HG03521 (cell line): ENCODE results near the gene RFXANK.
A peak's percentile ranks its signal among the peaks of the same experiment; 100 is the strongest.
"Not testable (repeated sequence)": the region's sequence is repeated elsewhere in the genome, so short reads cannot be mapped to it uniquely, and the experiment has no call there.

ENCODE experiments used
- ATAC-seq: cut with Tn5 transposase; IDR thresholded peaks from one replicate; pipeline ENCODE4 v1.9.1; 2021; ENCODE audit warnings: mild to moderate bottlenecking, moderate library complexity; ENCODE audit not compliant: unreplicated experiment

The RFXANK gene

DNA sequence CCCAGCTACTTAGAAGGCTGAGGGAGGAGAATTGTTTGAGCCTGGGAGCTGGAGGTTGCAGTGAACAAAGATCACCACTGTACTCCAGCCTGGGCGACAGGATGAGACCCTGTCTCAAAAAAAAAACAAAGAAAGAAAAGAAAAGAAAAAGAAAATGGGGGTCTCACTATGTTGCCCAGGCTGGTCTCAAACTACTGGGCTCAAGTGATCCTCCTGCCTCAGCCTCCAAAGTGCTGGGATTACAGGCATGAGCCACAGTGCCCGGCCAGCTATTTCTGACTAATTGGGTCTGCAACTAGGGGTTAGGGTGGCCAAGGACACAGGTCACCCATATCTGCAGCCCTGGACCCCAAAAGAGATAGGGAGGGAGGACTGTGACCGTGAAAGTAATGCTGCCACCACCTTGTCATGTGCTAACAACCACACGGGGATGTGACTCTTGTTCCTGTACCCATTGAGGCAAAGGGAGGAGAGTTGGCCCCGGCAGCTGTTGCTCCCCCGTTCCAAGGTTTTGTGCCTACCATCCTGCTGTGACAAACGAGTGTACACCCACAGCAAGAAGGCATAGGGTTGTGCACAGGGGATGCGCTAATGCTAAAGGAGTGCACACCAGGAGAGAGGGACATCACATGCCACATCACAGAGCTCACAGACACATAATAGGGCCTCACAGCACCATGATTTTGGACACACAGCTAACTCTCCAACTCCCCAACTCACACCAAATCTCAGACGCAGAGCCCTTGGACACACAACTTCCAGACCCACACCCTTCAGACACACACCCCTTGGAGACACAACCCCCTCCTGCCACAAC lies 22.6 kb upstream of the RFXANK start:
- ATAC-seq = no peak

DNA sequence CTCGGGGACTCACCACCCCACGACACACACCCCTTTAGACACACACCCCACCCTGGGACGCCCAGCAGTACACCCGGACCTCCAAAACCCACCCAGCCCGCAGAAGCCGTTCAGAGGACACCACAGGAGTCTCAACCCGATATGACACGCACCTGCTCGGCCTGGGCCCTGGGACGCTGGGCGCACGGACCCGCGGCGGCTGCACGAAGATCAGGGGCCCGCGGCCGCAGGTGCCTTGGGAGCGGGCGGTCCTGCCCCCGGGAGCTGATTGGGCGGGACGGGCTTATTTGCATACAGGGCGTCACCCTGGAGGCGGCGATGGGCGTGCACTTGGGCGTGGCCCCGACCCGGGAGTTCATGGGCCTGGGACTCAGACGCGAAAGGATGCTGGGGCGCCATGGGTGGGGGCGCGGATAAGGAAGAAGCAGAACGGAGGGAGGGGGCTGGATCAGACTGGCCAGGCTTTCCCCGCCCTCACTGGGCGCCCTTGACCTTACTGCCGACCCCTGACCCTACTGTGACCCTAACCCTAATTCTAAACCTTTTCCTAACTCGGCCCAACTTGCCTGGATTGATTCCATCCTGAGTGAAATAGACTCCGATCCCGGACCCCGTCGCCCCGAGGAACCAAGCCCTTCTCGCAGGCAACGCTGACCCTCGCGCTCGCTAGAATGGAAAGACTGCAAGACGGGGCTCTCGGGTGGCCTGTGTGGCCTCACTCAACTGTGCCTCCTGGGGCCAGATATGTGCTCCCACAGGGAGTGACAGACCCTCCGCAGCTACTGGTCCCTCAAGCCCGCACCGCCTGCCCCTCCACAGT lies 21.8 kb upstream of the RFXANK start, which contains the start of gene MEF2B:
Gene MEF2B (minus strand): TSS at position 211 of the 820 bp plus-strand sequence. CDS start 19,528 bp downstream, outside the sequence.
- ATAC-seq = peak; percentile 85

DNA sequence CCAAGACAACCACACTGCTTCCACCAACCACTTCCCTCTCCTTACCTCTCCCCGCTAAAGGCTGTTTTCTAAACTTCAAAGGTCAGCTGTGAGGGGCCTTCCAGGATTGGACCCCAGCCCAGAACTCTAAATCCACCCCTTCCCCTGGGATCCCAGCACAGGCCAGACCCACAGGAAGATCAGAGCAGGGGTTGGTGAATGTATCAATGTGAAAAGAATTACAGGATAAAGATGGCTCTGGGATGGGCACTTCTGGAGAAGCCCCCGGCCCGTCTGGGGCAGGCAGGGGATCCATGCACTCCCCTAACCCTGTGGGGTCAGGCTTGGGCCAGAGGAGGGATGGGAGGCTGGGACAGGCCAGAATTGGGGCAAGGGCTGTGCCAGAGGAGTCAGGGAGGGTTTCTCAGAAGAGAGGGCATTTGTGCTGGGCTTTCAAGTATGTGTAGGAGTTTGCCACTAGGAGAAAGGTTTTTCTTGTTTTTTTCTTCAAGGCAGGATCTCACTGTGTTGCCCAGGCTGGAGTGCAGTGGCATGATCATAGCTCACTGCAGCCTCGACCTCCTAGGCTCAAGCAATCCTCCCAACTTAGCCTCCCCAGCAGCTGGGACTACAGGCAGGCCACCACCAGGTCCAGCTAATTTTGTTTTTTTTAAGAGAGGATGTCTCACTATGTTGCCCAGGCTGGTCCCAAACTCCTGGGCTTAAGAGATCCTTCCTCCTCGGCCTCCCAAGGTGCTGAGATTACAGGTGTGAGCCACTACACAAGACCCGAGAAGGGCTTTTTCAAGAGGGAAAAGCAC lies 21.0 kb upstream of the RFXANK start:
- ATAC-seq = no peak

DNA sequence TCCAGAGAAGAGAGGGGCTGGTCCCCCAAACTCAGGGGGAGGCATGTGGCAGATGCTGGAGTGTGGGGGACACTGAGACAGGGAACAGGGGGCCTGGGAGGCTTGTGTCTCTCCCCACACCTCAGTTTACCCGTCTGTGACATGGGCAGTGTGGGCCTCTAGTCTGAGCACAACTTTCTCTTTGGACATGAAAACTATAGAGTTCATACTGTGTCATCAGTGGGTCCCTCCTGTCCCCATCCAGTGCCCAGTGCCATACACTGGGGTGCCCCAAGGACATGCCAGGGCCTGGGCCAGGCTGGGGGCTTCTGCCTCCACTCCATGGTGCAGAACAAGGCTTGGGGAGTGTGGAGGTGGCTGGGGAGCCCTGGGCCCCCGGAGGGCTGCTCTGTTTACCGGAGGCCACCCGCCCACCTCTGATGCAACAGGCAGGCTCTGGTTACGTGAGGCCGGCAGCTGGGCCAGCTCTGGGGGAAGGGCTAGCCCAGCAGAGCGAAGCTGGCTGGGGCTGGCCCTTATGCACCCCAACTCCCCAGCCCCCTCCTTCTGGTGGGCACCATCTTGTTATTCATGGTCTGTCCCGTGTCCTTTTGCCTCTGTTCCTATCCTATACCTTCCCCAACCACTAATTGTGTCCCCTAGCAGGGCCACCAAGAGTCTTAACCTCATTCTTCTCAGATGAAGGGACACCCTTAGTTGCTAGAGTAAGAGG lies 20.1 kb upstream of the RFXANK start:
- ATAC-seq = no peak

DNA sequence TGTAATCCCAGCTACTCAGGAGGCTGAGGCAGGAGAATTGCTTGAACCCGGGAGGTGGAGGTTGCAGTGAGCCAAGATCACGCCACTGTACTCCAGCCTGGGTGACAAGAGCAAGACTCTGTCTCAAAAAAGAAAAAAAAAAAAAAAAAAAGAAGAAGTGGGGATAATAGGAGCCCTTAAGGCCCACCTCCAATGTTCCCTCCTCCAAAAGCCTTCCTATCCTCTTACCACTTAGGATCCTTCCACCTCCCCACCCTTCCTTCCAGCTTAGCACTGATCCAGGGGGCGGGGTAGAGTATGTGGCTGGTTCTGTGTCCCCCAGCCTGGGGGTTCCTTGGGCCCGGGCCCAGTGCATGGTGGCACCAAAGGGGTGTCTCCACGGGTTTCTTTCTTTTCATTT lies 18.8 kb upstream of the RFXANK start:
- not testable (repeated sequence) for ATAC-seq

DNA sequence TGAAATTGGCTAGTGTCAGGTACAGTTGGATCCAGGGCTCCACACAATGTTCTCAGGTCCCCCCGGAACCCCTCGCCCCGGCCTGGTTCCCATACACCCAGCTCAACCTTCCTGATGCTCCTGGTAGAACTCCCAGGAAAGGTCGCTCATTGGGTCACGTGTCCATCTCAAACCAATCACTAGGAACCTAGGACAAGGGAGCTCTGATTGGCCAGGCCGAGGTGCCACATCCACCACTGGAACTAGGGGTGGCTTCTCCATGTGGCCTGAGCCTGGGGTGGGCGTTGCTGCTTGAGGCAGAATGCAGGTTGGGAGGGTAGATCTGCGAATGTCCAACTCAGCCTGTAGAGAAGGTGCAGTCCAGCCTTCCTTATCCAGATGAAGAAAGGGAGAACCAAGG lies 15.1 kb upstream of the RFXANK start:
- no peak for ATAC-seq

DNA sequence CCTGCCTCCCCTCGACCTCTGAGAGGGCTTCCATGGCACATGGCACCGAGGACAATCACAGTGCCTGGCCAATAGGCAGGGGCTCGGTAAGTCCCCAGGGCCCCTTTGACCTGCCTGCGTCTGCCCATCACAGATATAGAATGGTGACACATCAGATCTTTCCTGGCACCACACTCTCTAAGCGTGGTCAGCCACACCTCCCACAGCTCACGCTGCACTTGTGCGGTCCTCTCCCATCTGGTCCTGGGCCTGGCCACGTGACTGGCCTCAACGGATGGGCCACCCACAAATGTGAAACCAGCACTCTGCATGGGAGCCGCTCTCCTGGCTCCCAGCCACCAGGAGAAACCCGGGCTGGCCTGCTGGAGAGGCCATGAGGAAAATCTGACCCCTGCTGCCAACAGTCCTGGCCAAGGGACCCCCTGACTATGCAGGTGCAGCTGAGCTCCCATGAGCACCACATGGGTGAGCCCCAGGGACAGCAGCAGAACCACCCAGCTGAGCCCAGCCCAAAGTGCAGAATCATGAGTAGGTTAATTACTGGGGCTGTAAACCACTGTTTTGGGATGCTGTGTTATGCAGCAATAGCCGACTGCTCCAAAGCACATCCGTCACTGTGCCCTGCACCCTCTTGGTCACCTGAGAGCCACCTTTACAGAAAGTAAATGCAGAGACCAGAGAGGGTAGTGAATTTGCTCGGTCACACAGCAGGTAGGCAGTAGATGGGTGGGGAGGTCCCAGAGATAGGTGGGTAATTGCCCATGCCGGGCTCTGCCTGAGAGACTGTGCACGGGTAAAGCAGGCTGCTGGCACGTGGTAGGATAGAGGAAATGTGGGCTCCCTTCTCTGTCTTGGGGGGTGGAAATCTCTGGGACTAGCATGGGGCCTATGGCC lies 12.3 kb upstream of the RFXANK start:
- no peak for ATAC-seq

DNA sequence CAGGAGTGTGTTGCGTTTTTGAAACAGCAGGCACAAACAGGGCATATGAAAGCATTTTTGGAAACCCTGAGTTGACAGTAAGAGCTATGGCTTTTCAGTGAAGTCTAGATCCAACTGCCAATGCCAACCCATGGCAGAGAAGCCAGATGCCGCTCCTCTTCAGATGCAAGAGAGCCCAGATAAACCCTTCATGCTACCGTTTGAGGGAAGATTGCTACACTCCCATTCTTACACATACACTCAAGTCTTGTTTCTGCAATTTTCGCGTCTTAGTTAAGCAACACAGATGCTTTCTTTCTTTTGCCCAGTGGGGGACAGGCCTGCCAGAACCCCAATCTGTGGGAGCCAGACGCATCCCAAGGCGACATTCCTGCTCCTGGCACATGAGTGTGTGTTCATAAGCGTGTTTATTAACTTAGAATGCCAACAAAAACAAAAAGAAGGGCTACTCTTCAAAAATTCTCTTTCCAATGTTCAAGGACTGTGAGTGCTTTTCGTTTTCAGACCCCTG lies 10.5 kb upstream of the RFXANK start:
- ATAC-seq = no peak

DNA sequence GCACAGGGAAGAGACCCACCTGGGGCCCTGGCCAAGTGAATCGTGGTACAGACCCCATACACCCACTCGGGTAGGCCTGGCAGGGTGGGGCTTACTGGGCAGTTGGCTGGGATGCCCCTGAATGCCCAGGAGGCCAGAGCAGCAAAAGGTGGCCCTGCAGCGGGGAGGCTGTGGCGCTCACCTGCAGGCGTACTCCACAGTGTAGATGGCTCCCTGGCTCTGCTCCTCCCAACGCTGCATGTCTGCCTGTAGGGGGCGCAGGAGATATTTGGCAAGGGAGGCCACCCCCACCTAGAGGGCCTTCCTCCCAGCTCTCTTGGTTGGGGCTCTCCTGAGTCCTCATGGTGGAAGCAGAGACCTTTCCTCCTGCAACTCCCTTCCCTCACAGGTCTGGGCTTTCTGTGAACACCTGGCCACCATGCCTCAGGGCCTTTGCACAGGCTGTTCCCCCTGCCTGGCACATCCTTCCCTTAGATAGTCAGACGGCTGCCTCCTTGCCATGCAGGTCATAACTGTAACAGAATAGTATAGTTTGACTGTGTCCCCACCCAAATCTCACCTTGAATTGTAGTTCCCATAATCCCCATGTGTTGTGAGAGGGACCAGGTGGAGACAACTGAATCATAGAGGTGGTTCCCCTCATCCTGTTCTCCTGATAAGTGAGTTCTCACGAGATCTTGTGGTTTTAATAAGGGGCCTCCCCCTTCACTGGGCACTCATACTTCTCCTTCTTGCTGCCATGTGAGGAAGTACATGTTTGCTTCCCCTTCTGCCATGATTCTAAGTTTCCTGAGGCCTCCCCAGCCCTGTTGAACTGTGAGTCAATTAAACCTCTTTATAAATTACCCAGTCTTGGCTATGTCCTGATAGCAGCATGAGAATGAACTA lies 6.0 kb upstream of the RFXANK start:
- no peak for ATAC-seq

DNA sequence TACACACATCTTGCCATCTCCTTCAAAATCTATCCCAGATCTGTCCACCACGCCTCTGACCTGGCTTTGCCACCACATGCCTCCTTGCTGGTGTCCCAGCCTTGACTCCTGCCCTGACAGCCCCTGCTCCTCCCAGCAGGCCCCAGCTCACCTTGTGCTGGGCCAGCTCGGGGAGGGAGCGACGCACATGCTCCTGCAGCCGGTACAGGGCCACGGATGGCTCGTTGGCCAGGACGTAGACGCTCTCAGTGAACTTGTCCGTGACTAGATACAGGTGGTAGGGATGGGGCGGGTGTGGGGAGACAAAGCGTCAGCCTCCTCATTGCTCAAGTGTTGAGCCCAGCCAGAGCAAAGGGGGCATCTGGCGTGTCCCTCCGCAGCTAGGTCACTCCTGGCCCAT lies 5.3 kb upstream of the RFXANK start:
- ATAC-seq = no peak

DNA sequence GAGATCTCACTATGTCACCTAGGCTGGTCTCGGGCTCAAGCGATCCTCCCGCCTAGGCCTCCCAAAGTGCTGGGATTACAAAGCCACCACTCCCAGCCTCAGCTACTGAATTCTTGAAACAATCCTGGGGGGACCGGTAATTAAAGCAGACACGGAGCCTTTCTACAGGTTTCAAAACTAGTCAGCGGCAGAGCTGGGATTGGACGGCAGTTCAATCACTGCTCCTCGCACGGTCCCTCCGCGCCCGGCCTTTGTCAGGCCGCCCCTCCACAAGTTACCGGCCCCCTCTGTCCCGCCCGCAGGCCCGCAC lies 335 bp upstream of the RFXANK start:
- no peak for ATAC-seq

DNA sequence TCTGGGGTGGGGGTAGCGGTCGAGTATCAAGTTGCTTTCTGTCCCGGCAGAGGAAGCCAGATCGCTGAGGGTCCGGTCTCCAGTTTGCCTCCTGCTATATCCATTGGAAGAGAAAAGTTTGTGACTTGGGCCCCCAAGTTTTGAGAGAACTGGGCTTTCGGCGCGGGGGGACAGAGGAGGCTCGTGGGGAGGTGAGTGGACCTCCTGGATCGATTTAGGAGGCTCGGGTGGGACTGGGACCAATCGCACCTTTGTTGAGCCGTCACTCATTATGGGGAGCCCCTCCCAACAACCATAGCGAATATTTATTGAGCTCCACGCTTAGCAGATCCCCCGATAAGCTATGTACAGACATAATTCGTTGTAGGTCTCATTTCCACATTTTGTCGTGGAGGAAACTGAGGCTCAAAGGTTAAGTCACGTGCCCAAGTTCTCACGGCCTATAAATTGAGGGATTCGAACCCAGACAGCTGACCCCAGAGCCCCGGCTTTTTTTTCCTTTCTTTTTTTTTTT lies 909 bp downstream of the RFXANK start:
- no peak for ATAC-seq

DNA sequence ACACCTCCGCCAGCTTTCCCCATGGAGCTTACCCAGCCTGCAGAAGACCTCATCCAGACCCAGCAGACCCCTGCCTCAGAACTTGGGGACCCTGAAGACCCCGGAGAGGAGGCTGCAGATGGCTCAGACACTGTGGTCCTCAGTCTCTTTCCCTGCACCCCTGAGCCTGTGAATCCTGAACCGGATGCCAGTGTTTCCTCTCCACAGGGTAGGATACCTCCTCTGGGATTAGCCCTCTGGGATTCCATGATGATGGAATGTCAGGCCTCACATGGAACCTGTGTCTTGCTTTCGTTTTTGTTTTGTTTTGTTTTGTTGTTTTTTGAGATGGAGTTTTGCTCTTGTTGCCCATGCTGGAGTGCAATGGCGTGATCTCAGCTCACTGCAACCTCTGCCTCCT lies 1.9 kb downstream of the RFXANK start:
- ATAC-seq = no peak

DNA sequence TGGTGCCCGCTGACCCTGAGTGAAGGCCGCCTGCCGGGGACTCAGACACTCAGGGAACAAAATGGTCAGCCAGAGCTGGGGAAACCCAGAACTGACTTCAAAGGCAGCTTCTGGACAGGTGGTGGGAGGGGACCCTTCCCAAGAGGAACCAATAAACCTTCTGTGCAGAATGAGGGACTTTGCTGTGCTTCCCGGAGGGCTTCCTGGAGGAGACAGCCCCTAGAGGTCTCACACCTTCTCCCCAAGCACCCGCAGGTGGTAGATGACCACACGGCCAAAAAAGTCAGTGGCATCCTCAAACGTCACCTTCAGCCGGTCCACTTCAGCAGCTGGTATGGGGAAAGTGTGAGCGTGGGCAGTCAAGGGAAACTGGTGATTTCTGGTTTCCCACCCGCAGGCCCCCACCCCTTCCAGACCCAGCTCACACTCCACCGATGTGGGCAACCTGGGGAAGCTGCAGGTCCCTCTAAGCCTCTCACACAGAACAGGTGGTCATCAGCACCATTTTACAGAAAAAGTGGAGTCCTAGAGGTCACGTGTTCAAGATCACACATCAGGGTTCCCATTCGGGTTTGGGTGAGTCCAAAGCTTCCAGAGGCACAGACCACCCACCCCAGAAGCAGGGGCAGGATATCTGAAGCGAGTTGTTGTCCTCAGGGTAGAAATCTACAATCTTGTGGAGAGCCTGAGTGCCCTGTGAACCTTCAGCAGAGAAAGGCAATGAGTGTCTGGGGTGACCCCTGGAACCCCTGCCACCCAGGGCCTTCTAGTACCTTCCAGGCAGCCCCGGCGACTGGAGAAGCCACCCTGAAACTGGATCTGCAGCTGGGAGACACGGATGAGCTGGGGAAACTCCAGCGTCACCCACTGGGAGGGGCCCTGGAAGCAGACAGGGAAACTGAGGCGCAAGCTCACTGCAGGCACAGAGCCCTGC lies 9.9 kb downstream of the RFXANK start:
- ATAC-seq = no peak

DNA sequence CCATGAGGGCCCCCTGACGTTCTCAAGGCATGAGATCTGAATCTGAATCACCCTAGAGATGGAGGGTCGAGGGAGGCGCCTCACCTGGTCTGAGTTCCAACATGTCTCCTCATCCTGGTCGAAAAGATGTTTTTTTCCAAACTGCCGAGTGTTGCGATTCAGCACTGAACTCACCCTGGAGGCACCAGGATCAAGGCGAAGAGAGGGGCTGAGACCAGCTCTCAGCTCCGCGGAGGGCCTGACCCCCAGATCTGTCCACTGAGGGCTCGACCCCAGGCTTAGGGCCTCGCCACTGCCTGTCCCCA lies 10.6 kb downstream of the RFXANK start:
- ATAC-seq = peak; percentile 13

DNA sequence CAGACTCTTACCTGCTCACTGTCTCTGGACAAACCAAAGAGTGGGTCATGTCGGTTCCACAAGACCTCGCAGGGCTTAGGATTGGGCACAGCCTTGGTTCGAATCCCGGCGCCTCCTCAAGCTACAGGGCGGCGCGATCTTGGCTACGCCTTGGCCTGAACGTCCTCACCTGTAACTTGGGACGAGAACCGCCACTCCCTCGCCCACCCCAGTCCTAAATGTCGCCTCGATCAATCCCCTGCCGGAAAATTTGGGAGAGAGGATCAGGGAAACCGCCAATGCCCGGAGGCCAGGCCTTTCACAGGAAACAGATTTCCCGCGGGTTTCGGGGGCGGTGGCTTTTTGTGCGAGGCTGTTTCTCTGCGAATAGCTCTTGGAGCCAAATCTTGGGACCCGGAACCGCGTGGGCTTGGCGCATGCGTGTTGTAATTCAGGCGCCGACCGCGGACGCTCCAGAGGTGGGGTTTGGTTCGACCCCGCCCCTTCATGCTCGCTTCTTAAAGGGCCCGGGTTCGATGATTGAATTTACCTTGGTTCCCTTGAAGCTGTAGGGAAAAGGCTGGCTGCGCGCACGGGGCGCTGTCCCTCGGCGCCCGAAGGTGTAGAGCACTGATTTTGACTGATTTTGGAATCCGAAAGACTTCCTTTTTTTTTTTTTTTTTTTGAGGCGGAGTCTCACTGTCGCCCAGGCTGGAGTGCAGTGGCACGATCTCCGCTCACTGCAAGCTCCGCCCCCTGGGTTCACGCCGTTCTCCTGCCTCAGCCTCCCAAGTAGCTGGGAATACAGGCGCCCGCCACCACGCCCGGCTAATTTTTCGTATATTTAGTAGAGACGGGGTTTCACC lies 11.2 kb downstream of the RFXANK start, which contains the start of gene NR2C2AP:
Gene NR2C2AP (minus strand): TSS at position 403 of the 845 bp plus-strand sequence. CDS start 354 bp downstream, at position 49.
- peak; percentile 57 for ATAC-seq
